Activated CD8-positive, alpha-beta memory T cell treated with anti-CD3 and anti-CD28 coated beads, Interleukin-2, amount 50 U/mL, for 48 hours (primary cell): Measurements from ENCODE around the gene THUMPD3.

ENCODE experiments used
- DNase-seq: peaks from one replicate; pipeline ENCODE4 v3.0.0-alpha.2; 2020

The THUMPD3 gene

GRCh38 chr3:9397906-9398699 is 35.2 kb downstream of the THUMPD3 start:
- peak; percentile 72 for DNase-seq

GRCh38 chr3:9398700-9399336 is 36.0 kb downstream of the THUMPD3 start:
- DNase-seq = no peak

GRCh38 chr3:9399337-9399703 is 36.5 kb downstream of the THUMPD3 start:
- DNase-seq = no peak

GRCh38 chr3:9399746-9400145 is 36.9 kb downstream of the THUMPD3 start:
- DNase-seq = no peak

GRCh38 chr3:9400616-9401015 is 37.8 kb downstream of the THUMPD3 start:
- no peak for DNase-seq

- DNase-seq = no peak
These were observed 39.1 kb downstream of the THUMPD3 start for GRCh38 chr3:9401986-9402385.

- DNase-seq = no peak
These were observed 39.8 kb downstream of the THUMPD3 start for GRCh38 chr3:9402410-9403228.

GRCh38 chr3:9403463-9403862 is 40.6 kb downstream of the THUMPD3 start:
- DNase-seq = no peak

GRCh38 chr3:9404680-9405079 is 41.8 kb downstream of the THUMPD3 start:
- DNase-seq = no peak

- no peak for DNase-seq
These were observed 42.9 kb downstream of the THUMPD3 start for GRCh38 chr3:9405756-9406155.

- no peak for DNase-seq
These were observed 44.2 kb downstream of the THUMPD3 start for GRCh38 chr3:9406856-9407626.

GRCh38 chr3:9408061-9408460 is 45.2 kb downstream of the THUMPD3 start:
- DNase-seq = no peak

- no peak for DNase-seq
These were observed 45.7 kb downstream of the THUMPD3 start for GRCh38 chr3:9408546-9408945.

- DNase-seq = no peak
These were observed 47.4 kb downstream of the THUMPD3 start for GRCh38 chr3:9409981-9410854.

GRCh38 chr3:9411302-9411701 is 48.4 kb downstream of the THUMPD3 start:
- no peak for DNase-seq

- no peak for DNase-seq
These were observed 49.4 kb downstream of the THUMPD3 start for GRCh38 chr3:9412293-9412692.

GRCh38 chr3:9414826-9415225 is 52.0 kb downstream of the THUMPD3 start:
- DNase-seq = no peak

- no peak for DNase-seq
These were observed 52.8 kb downstream of the THUMPD3 start for GRCh38 chr3:9415485-9416138.

- no peak for DNase-seq
These were observed 53.4 kb downstream of the THUMPD3 start for GRCh38 chr3:9416139-9416780.

GRCh38 chr3:9420850-9421549 is 58.1 kb downstream of the THUMPD3 start:
- no peak for DNase-seq
